Liver (tissue), 9 donors: ENCODE data around the gene COL5A1. TPM values are rescaled to one million over a fixed set of nuclear protein-coding genes. Genes with fewer than 3 reads are reported as not detected.

ENCODE experiments used
- DNase-seq: peaks from one replicate; pipeline ENCODE4 v3.0.0-alpha.2; 2017; ENCODE audit warnings: low spot score
- H3K27ac ChIP-seq, 2 donors: one replicate each; pipeline ENCODE4 v1.7.0; 2013; ENCODE audit warnings: inconsistent platforms in 2 of 2, low read length in 2 of 2, control low read depth in 1 of 2, low read depth in 1 of 2, mild to moderate bottlenecking in 1 of 2
- H3K27me3 ChIP-seq, 4 donors: one replicate each; pipeline versions ENCODE4 v1.6.1 to v1.7.0; 2013; ENCODE audit warnings: low read length in 3 of 4, inconsistent platforms in 1 of 4, mild to moderate bottlenecking in 1 of 4, moderate library complexity in 1 of 4; ENCODE audit not compliant: control insufficient read depth in 4 of 4, insufficient read depth in 4 of 4
- H3K36me3 ChIP-seq, 4 donors: one replicate each; pipeline versions ENCODE4 v1.6.1 to v1.7.0; 2013; ENCODE audit warnings: low read length in 3 of 4, mild to moderate bottlenecking in 3 of 4, low read depth in 1 of 4, moderate library complexity in 1 of 4; ENCODE audit not compliant: control insufficient read depth in 4 of 4, insufficient read depth in 3 of 4
- H3K4me1 ChIP-seq, 4 donors: one replicate each; pipeline versions ENCODE4 v1.6.1 to v1.7.0; 2013; ENCODE audit warnings: low read length in 3 of 4, mild to moderate bottlenecking in 3 of 4, moderate library complexity in 1 of 4; ENCODE audit not compliant: control insufficient read depth in 4 of 4, insufficient read depth in 4 of 4
- H3K4me3 ChIP-seq, 3 donors: one replicate each; pipeline versions ENCODE4 v1.6.1 to v1.7.0; 2013; ENCODE audit warnings: low read length in 3 of 3, control low read depth in 1 of 3, low read depth in 1 of 3, mild to moderate bottlenecking in 1 of 3
- H3K9ac ChIP-seq, 2 donors: one replicate each; pipeline ENCODE4 v1.7.0; 2013; ENCODE audit warnings: low read length in 2 of 2, mild to moderate bottlenecking in 2 of 2, moderate library complexity in 2 of 2, control low read depth in 1 of 2, low read depth in 1 of 2
- H3K9me3 ChIP-seq, 4 donors: one replicate each; pipeline versions ENCODE4 v1.6.1 to v1.7.0; 2013; ENCODE audit warnings: low read length in 3 of 4; ENCODE audit not compliant: control insufficient read depth in 4 of 4
- ATF3 ChIP-seq: IDR thresholded peaks from 2 replicates; pipeline ENCODE4 v1.6.1; 2016; ENCODE audit warnings: antibody characterized with exemption
- CTCF ChIP-seq: fragments of 150-350 bp; IDR thresholded peaks from 2 replicates; pipeline ENCODE4 v1.5.1; 2017; ENCODE audit warnings: improper control_type of control experiment, low read depth, low read length; ENCODE audit not compliant: missing input control
- EGR1 ChIP-seq, 2 donors: IDR thresholded peaks; 2 replicates each; pipeline ENCODE4 v1.6.1; 2016 to 2018; ENCODE audit warnings: antibody characterized with exemption in 2 of 2, low read depth in 2 of 2
- FOXA1 ChIP-seq: IDR thresholded peaks from 2 replicates; pipeline ENCODE4 v1.6.1; 2016; ENCODE audit warnings: antibody characterized with exemption
- FOXA2 ChIP-seq: IDR thresholded peaks from 2 replicates; pipeline ENCODE4 v1.6.1; 2016; ENCODE audit warnings: antibody characterized with exemption
- GABPA ChIP-seq, 2 donors: IDR thresholded peaks in 1 of 2; conservative IDR thresholded peaks in 1 of 2; 2 replicates each; pipeline ENCODE4 v1.6.1; 2016; ENCODE audit warnings: antibody characterized with exemption in 2 of 2, mild to moderate bottlenecking in 1 of 2, moderate library complexity in 1 of 2
- HNF4A ChIP-seq, 2 donors: conservative IDR thresholded peaks; 2 replicates each; pipeline ENCODE4 v1.6.1; 2016; ENCODE audit warnings: antibody characterized with exemption in 2 of 2, mild to moderate bottlenecking in 2 of 2
- HNF4G ChIP-seq: IDR thresholded peaks from 2 replicates; pipeline ENCODE4 v1.6.1; 2016; ENCODE audit warnings: antibody characterized with exemption
- JUND ChIP-seq, 2 donors: IDR thresholded peaks; 2 replicates each; pipeline ENCODE4 v1.6.1; 2016; ENCODE audit warnings: antibody characterized with exemption in 2 of 2
- MAX ChIP-seq: IDR thresholded peaks from 2 replicates; pipeline ENCODE4 v1.6.1; 2016; ENCODE audit warnings: antibody characterized with exemption
- NR2F2 ChIP-seq: IDR thresholded peaks from 2 replicates; pipeline ENCODE4 v1.6.1; 2016; ENCODE audit warnings: antibody characterized with exemption
- RAD21 ChIP-seq, 2 donors: IDR thresholded peaks; 2 replicates each; pipeline ENCODE4 v1.6.1; 2016; ENCODE audit warnings: antibody characterized with exemption in 2 of 2, mild to moderate bottlenecking in 2 of 2
- REST ChIP-seq: IDR thresholded peaks from 2 replicates; pipeline ENCODE4 v1.6.1; 2016; ENCODE audit warnings: antibody characterized with exemption, mild to moderate bottlenecking
- RXRA ChIP-seq, 2 donors: IDR thresholded peaks; 2 replicates each; pipeline ENCODE4 v1.6.1; 2017 to 2018; ENCODE audit warnings: antibody characterized with exemption in 2 of 2, mild to moderate bottlenecking in 1 of 2
- SP1 ChIP-seq: IDR thresholded peaks from 2 replicates; pipeline ENCODE4 v1.6.1; 2018; ENCODE audit warnings: antibody characterized with exemption, mild to moderate bottlenecking
- TAF1 ChIP-seq: conservative IDR thresholded peaks from 2 replicates; pipeline ENCODE4 v1.6.1; 2016; ENCODE audit warnings: antibody characterized with exemption, mild to moderate bottlenecking
- YY1 ChIP-seq: IDR thresholded peaks from 2 replicates; pipeline ENCODE4 v1.6.1; 2016; ENCODE audit warnings: antibody characterized with exemption, mild to moderate bottlenecking
- ZBTB33 ChIP-seq: IDR thresholded peaks from 2 replicates; pipeline ENCODE4 v1.6.1; 2016; ENCODE audit warnings: antibody characterized with exemption
- WGBS: extraction: QIAGEN DNeasy Blood & Tissue Kit; methylation state at CpG from one replicate; pipeline ENCODE4 v1.1.7; 2013; 5-methylcytosine and 5-hydroxymethylcytosine counted together
- polyA plus RNA-seq, 2 donors: library from polyadenylated mRNA; stranded (reverse) in 1 of 2; unstranded in 1 of 2; fragments of 200-250 nt in 1 of 2; fragments of >200 nt in 1 of 2; fragmentation: Nextera tagmentation in 1 of 2; extraction: Ambion mirVana in 1 of 2; gene quantifications; one replicate each; pipeline versions ENCODE4 v1.2.1 to v1.2.3, GENCODE V29; 2013 to 2015
- total RNA-seq, 2 donors: library from RNA; depleted of rRNA; stranded (reverse); fragments of >200 nt; gene quantifications; one replicate each; pipeline ENCODE4 v1.2.3, GENCODE V29; 2014
- donor health status: healthy.
- donor health status: healthy.
- donor health status: healthy.
- donor health status: healthy.
- donor health status: healthy.

The COL5A1 gene
- total and polyA plus RNA-seq, 4 donors: 0.67 to 15.6 (median 11.2) TPM

GRCh38 chr9:134851020-134851419 is 209.4 kb downstream of the COL5A1 start:
- WGBS: 81% methylated on average over 12 of the region's 12 CpGs
- no peak overlapping the region for H3K27ac ChIP-seq
- no peak for TF ChIP-seq HNF4A (conservative IDR thresholded peaks at IDR 0.05)
- no peak for TF ChIP-seq SP1
- TF ChIP-seq FOXA1: no peak
- no peak for TF ChIP-seq HNF4G
- no peak for TF ChIP-seq MAX
- no peak for TF ChIP-seq CTCF
- no peak for TF ChIP-seq ZBTB33
- TF ChIP-seq NR2F2: no peak
- no peak for TF ChIP-seq EGR1 (IDR thresholded peaks at IDR 0.05; ENCODE audit: low read depth in 2 of 2)
- TF ChIP-seq JUND (IDR thresholded peaks at IDR 0.05): no peak
- TF ChIP-seq RAD21 (IDR thresholded peaks at IDR 0.05): no peak
- no peak for TF ChIP-seq YY1
- H3K27me3 ChIP-seq: no peaks in the 10 kb centered on the region
- H3K9me3 ChIP-seq: peaks cover 0 to 7% (median under 1%) of the 10 kb centered on the region in 4 donors
- H3K4me1 ChIP-seq: no peaks in the 10 kb centered on the region
- no peaks in the 10 kb centered on the region for H3K36me3 ChIP-seq
- no peak overlapping the region for H3K4me3 ChIP-seq
- no peak for DNase-seq
- H3K9ac ChIP-seq: no peak overlapping the region

GRCh38 chr9:134852906-134853654 is 211.5 kb downstream of the COL5A1 start:
- Histone ChIP-seq H3K4me1 (no peaks in the 10 kb centered on the region), H3K27ac (no peak overlapping the region), H3K9ac (no peak overlapping the region), H3K4me3 (no peak overlapping the region), H3K36me3 (no peaks in the 10 kb centered on the region), H3K27me3 (no peaks in the 10 kb centered on the region), H3K9me3 (peaks cover 0 to 7% (median under 1%) of the 10 kb centered on the region in 4 donors)
- WGBS: 60% methylated on average over 6 of the region's 6 CpGs
- DNase-seq: no peak
- TF ChIP-seq NR2F2 (no peak), RXRA (IDR thresholded peaks at IDR 0.05) (no peak), FOXA2 (no peak), FOXA1 (no peak), HNF4A (conservative IDR thresholded peaks at IDR 0.05) (no peak), HNF4G (no peak), ZBTB33 (no peak), GABPA (IDR thresholded peaks at IDR 0.05 in 1 of 2, conservative IDR thresholded peaks at IDR 0.05 in 1 of 2) (no peak), YY1 (no peak), MAX (no peak), TAF1 (no peak), ATF3 (no peak), REST (no peak), RAD21 (IDR thresholded peaks at IDR 0.05) (no peak), CTCF (no peak), JUND (IDR thresholded peaks at IDR 0.05) (no peak)
